Measurements from ENCODE around the gene KIN.

The KIN gene

GRCh38 chr10:7808686-7809267 lies 21.0 kb upstream of the KIN start:
- peaks cover 44% of the 10 kb centered on the region for H3K36me3 ChIP-seq
- no peaks in the 10 kb centered on the region for H3K27me3 ChIP-seq
- H3K4me3 ChIP-seq (ENCODE audit: low read depth in 1 of 2, low read length in 1 of 2) = no peak overlapping the region
- no peak for TF ChIP-seq CTCF (IDR thresholded peaks at IDR 0.05)
- H3K9me3 ChIP-seq = no peaks in the 10 kb centered on the region
- no peaks in the 10 kb centered on the region for H3K4me1 ChIP-seq (ENCODE audit: control insufficient read depth in 1 of 2, insufficient read depth in 1 of 2, low read depth in 1 of 2, low read length in 1 of 2)
- no peak overlapping the region for H3K27ac ChIP-seq

DNA sequence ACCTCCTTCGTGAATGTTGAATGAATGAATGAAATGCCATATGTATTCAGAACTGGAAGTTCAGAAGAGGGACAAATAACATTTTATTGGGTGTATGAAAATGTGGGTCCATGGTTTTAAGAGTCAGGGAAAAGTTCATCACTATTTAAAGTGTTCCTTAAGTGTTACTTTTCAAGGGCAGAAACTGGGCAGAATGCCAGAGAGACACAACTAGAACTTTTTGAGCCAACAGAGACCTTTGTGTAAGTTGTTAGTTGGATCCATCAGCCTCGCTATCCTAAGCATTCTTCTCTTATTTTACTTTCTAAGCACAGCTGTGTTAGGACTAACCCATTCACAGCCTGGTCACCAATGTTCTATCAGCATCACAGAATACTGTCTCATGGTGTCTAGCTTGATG lies 16.9 kb upstream of the KIN start:
- no peak for TF ChIP-seq CTCF (IDR thresholded peaks at IDR 0.05)
- H3K4me1 ChIP-seq (ENCODE audit: control insufficient read depth in 1 of 2, insufficient read depth in 1 of 2, low read depth in 1 of 2, low read length in 1 of 2) = no peaks in the 10 kb centered on the region
- H3K27ac ChIP-seq = no peak overlapping the region
- H3K9me3 ChIP-seq = no peaks in the 10 kb centered on the region
- peaks cover 84% of the 10 kb centered on the region for H3K36me3 ChIP-seq
- H3K4me3 ChIP-seq (ENCODE audit: low read depth in 1 of 2, low read length in 1 of 2) = no peak overlapping the region
- no peaks in the 10 kb centered on the region for H3K27me3 ChIP-seq

DNA sequence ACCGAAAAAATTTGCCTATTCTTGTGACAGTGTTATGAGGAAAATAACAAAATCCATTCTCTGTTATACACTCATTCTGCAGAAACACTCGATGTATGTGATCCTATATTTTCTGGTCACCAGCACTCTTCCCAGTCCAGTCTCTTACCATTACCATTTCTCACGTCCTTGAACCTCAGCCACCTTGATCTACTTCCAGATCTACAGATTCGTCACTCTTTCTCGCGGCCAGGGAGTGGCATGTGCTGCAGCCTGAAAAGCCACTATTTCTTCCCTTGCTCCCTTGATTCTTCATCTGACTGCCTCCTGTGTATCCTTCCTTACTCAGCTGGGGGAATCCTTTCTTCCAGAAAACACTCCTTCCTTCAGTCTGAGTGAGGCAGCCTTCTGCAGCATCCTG lies 16.4 kb upstream of the KIN start:
- Histone ChIP-seq H3K27me3 (no peaks in the 10 kb centered on the region), H3K4me3 (ENCODE audit: low read depth in 1 of 2, low read length in 1 of 2) (no peak overlapping the region), H3K9me3 (no peaks in the 10 kb centered on the region), H3K4me1 (ENCODE audit: control insufficient read depth in 1 of 2, insufficient read depth in 1 of 2, low read depth in 1 of 2, low read length in 1 of 2) (no peaks in the 10 kb centered on the region), H3K36me3 (peaks cover 89% of the 10 kb centered on the region), H3K27ac (no peak overlapping the region)
- no peak for TF ChIP-seq CTCF (IDR thresholded peaks at IDR 0.05)

DNA sequence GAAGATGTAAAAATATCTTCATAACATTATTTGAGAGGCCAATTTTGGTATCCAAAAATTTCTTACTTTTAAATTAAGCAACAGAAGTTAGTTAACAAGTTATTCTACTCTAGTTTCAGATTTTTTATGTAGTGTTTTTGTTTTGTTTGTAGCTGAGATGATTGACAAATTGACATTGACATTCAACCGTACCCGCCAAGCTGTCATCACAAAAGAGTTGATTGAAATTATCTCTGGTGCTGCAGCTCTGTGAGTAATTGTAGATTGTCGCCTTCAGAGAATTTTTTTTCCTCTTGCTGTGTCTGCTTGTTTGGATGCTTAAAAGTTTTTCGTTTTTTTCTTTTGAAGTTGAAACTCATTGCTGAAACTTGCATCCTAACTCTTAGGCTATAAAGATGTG lies 14.8 kb upstream of the KIN start:
- no peaks in the 10 kb centered on the region for H3K4me1 ChIP-seq (ENCODE audit: control insufficient read depth in 1 of 2, insufficient read depth in 1 of 2, low read depth in 1 of 2, low read length in 1 of 2)
- peaks cover 94% of the 10 kb centered on the region for H3K36me3 ChIP-seq
- no peak for TF ChIP-seq CTCF (IDR thresholded peaks at IDR 0.05)
- no peaks in the 10 kb centered on the region for H3K9me3 ChIP-seq
- no peak overlapping the region for H3K4me3 ChIP-seq (ENCODE audit: low read depth in 1 of 2, low read length in 1 of 2)
- H3K27me3 ChIP-seq = no peaks in the 10 kb centered on the region
- H3K27ac ChIP-seq = no peak overlapping the region

- no peak overlapping the region for H3K4me3 ChIP-seq (ENCODE audit: low read depth in 1 of 2, low read length in 1 of 2)
- TF ChIP-seq CTCF (IDR thresholded peaks at IDR 0.05) = no peak
- H3K4me1 ChIP-seq (ENCODE audit: control insufficient read depth in 1 of 2, insufficient read depth in 1 of 2, low read depth in 1 of 2, low read length in 1 of 2) = no peaks in the 10 kb centered on the region
- no peaks in the 10 kb centered on the region for H3K27me3 ChIP-seq
- H3K27ac ChIP-seq = no peak overlapping the region
- peaks cover 56% of the 10 kb centered on the region for H3K36me3 ChIP-seq
- no peaks in the 10 kb centered on the region for H3K9me3 ChIP-seq
Observed at GRCh38 chr10:7797582-7797981, 9.8 kb upstream of the KIN start.

DNA sequence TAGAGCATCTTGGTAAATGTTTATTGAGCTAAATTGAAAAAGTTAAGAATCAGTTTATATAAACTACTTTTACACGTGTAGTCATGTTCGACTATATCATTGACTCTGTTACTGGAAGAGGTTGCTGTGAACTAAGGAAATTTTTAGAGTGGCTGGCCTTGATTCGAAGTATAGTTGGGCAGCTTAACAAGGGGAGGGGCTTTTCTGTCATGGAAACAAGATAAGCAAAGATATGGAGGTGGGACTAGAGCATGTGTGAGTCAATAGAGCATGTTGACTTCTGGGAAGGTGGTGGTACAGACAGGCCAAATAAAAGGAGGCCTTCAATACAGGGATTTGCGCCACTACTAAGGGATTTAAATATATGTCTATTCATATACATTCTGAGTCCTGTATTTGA lies 7.8 kb upstream of the KIN start:
- no peak for TF ChIP-seq CTCF (IDR thresholded peaks at IDR 0.05)
- peaks cover 36% of the 10 kb centered on the region for H3K36me3 ChIP-seq

More for the DNA sequence above, 7.8 kb upstream of the KIN start:
- no peak overlapping the region for H3K4me3 ChIP-seq (ENCODE audit: low read depth in 1 of 2, low read length in 1 of 2)
- no peaks in the 10 kb centered on the region for H3K4me1 ChIP-seq (ENCODE audit: control insufficient read depth in 1 of 2, insufficient read depth in 1 of 2, low read depth in 1 of 2, low read length in 1 of 2)
- H3K27ac ChIP-seq = no peak overlapping the region
- H3K9me3 ChIP-seq = no peaks in the 10 kb centered on the region
- no peaks in the 10 kb centered on the region for H3K27me3 ChIP-seq

Data from neutrophil (primary cell).